Esophagus squamous epithelium (tissue), 5 donors: ENCODE results near the gene FSHR. TPM values are rescaled to one million over a fixed set of nuclear protein-coding genes. Genes with fewer than 3 reads are reported as not detected.

Source experiments
- DNase-seq: peaks from one replicate; lab custom pipeline; 2025; lab: John Stamatoyannopoulos, UW
- H3K27ac ChIP-seq, 4 donors: fragments of 200-600 bp; sonication (generic); one replicate each; pipeline ENCODE4 v1.5.1; 2016 to 2019; ENCODE audit warnings: mild to moderate bottlenecking in 1 of 4
- H3K27me3 ChIP-seq, 4 donors: fragments of 200-600 bp; sonication (generic); 1 replicate in 3 of 4; 2 replicates in 1 of 4; pipeline versions ENCODE4 v1.5.1 to v1.6.0; 2017 to 2021; ENCODE audit warnings: antibody characterized with exemption in 1 of 4
- H3K36me3 ChIP-seq, 3 donors: fragments of 200-600 bp; sonication (generic); one replicate each; pipeline ENCODE4 v1.5.1; 2016 to 2019
- H3K4me1 ChIP-seq, 3 donors: fragments of 200-600 bp; sonication (generic); one replicate each; pipeline ENCODE4 v1.5.1; 2017 to 2019
- H3K4me3 ChIP-seq, 4 donors: fragments of 200-600 bp; sonication (generic); 1 replicate in 3 of 4; 2 replicates in 1 of 4; pipeline ENCODE4 v1.5.1; 2016 to 2019; ENCODE audit warnings: mild to moderate bottlenecking in 2 of 4, moderate library complexity in 1 of 4
- H3K9me3 ChIP-seq, 3 donors: fragments of 200-600 bp; sonication (generic); one replicate each; pipeline ENCODE4 v1.5.1; 2016 to 2019
- CTCF ChIP-seq, 6 experiments: fragments of 450-650 bp in 4 of 6; fragments of 200-600 bp in 2 of 6; sonication (generic) in 2 of 6; IDR thresholded peaks; one replicate each; pipeline ENCODE4 v1.5.1; 2016 to 2019; ENCODE audit warnings: antibody characterized with exemption in 6 of 6, mild to moderate bottlenecking in 4 of 6, moderate library complexity in 4 of 6
- POLR2A ChIP-seq, 4 donors: fragments of 450-650 bp; IDR thresholded peaks; one replicate each; pipeline ENCODE4 v1.6.1; 2017; ENCODE audit warnings: antibody characterized with exemption in 4 of 4, mild to moderate bottlenecking in 4 of 4, moderate library complexity in 3 of 4
- WGBS, 2 donors: methylation state at CpG; one replicate each; pipeline ENCODE4 v1.1.5; 2018; 5-methylcytosine and 5-hydroxymethylcytosine counted together
- intact Hi-C: fragments of 100-400 bp; cut with DNase I; formaldehyde crosslinking; loops from one replicate; pipeline ENCODE4 v1.15.0; 2022
- total RNA-seq, 4 donors: library from RNA; depleted of rRNA; stranded (reverse); fragments of >200 nt; gene quantifications; one replicate each; pipeline ENCODE4 v1.1.0, GENCODE V29; 2016
- donor health status: DM: yes; HTN: yes; CAD: no.

FSHR gene
- total RNA-seq, 4 donors from 2014 or later: not detected

GRCh38 chr2:48944956-48945355, 209.4 kb downstream of the FSHR start:
- no peak overlapping the region for H3K4me3 ChIP-seq
- WGBS, 2 donors: 19 to 88% methylated on average over 1 of the region's 1 CpG
- intact Hi-C loops: no loop called here
- H3K36me3 ChIP-seq: no peaks in the 10 kb centered on the region
- no peak for TF ChIP-seq CTCF (IDR thresholded peaks at IDR 0.05)
- no peak for TF ChIP-seq POLR2A (IDR thresholded peaks at IDR 0.05)
- H3K4me1 ChIP-seq: no peaks in the 10 kb centered on the region
- H3K27ac ChIP-seq: no peak overlapping the region
- H3K9me3 ChIP-seq: no peaks in the 10 kb centered on the region
- no peak for DNase-seq
- no peaks in the 10 kb centered on the region for H3K27me3 ChIP-seq

GRCh38 chr2:48943436-48943835, 210.9 kb downstream of the FSHR start:
- 30 to 37% methylated on average over 3 of the region's 3 CpGs for WGBS, 2 donors
- TF ChIP-seq POLR2A (IDR thresholded peaks at IDR 0.05) (no peak), CTCF (IDR thresholded peaks at IDR 0.05) (no peak)
- Histone ChIP-seq H3K9me3 (no peaks in the 10 kb centered on the region), H3K27ac (no peak overlapping the region), H3K36me3 (no peaks in the 10 kb centered on the region), H3K27me3 (no peaks in the 10 kb centered on the region), H3K4me1 (no peaks in the 10 kb centered on the region), H3K4me3 (no peak overlapping the region)
- intact Hi-C loops: no loop called here
- no peak for DNase-seq

GRCh38 chr2:48941908-48942307, 212.4 kb downstream of the FSHR start:
- H3K4me1 ChIP-seq: no peaks in the 10 kb centered on the region
- no peak overlapping the region for H3K27ac ChIP-seq
- no peak for DNase-seq
- intact Hi-C loops: no loop called here
- no peak overlapping the region for H3K4me3 ChIP-seq
- 43 to 78% methylated on average over 1 of the region's 1 CpG for WGBS, 2 donors
- TF ChIP-seq POLR2A (IDR thresholded peaks at IDR 0.05): no peak
- no peak for TF ChIP-seq CTCF (IDR thresholded peaks at IDR 0.05)
- no peaks in the 10 kb centered on the region for H3K27me3 ChIP-seq
- H3K9me3 ChIP-seq: no peaks in the 10 kb centered on the region
- H3K36me3 ChIP-seq: no peaks in the 10 kb centered on the region

GRCh38 chr2:48941456-48941855, 212.9 kb downstream of the FSHR start:
- 68 to 90% methylated on average over 3 of the region's 3 CpGs for WGBS, 2 donors
- no peak for TF ChIP-seq POLR2A (IDR thresholded peaks at IDR 0.05)
- TF ChIP-seq CTCF (IDR thresholded peaks at IDR 0.05): no peak
- Histone ChIP-seq H3K36me3 (no peaks in the 10 kb centered on the region), H3K9me3 (no peaks in the 10 kb centered on the region), H3K27ac (no peak overlapping the region), H3K4me1 (no peaks in the 10 kb centered on the region), H3K4me3 (no peak overlapping the region), H3K27me3 (no peaks in the 10 kb centered on the region)
- intact Hi-C loops: no loop called here
- no peak for DNase-seq

- H3K27me3 ChIP-seq: no peaks in the 10 kb centered on the region
- WGBS, 2 donors: 78 to 79% methylated on average over 3 of the region's 3 CpGs
- H3K4me3 ChIP-seq: no peak overlapping the region
- H3K4me1 ChIP-seq: no peaks in the 10 kb centered on the region
- no peaks in the 10 kb centered on the region for H3K36me3 ChIP-seq
- H3K27ac ChIP-seq: no peak overlapping the region
- TF ChIP-seq CTCF (IDR thresholded peaks at IDR 0.05) (no peak), POLR2A (IDR thresholded peaks at IDR 0.05) (no peak)
- DNase-seq: no peak
- intact Hi-C loops: no loop called here
- H3K9me3 ChIP-seq: no peaks in the 10 kb centered on the region
Observed at GRCh38 chr2:48940606-48941005, 213.7 kb downstream of the FSHR start.
